HTERT RPE-1 (cell line): Measurements from ENCODE around the gene FBXL14.
"Not testable (repeated sequence)": the region's sequence is repeated elsewhere in the genome, so short reads cannot be mapped to it uniquely, and the experiment has no call there.

ENCODE experiments used
- in situ Hi-C: fragments of 300-500 bp; cut with MboI; formaldehyde crosslinking; loops from 4 replicates; pipeline ENCODE4 v1.14.3; 2020; ENCODE audit warnings: low sequenced_read_pairs

FBXL14 gene

GRCh38 chr12:1574865-1575259 is 19.5 kb downstream of the FBXL14 start:
- in situ Hi-C loops, result no loop called here

DNA sequence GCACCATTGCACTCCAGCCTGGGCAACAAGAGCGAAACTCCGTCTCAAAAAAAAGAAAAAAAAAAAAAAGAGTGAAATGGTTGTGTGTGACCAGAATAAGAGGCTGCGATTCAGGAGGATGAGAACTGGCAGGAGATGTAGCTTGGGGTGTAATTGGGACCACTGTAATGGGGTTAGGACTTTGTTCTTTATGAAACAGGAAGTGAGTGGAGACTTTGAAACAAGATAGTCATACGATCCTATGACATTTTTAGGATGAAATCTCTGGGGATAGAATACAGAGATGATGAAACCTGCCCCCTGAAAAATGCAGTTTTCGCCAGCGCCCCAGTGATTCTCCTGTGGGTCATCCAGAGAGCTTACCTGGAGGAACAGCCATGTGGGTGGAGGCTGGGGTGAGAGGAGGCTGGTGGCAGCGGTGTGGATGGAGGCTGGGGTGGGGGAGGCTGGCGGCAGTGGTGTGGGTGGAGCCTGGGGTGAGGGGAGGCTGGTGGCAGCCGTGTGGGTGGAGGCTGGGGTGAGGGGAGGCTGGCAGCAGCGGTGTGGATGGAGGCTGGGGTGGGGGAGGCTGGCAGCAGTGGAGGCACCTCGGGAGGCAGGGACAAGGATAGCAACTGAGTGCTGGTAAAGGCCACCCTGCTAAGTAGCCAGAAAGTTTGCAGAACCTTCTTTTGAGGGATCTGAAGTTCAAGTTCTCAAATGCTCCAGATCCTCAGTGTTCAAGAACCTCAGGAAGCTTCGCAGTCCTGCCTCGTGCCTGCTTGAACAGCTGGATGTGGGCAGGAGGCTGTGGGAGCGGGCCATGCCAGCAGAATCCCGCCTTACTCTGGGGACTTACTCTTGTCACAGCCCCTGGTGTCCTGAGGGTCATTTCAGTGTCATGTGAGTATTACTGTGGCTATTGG is 20.2 kb downstream of the FBXL14 start:
- in situ Hi-C loops, result no loop called here

- in situ Hi-C loops, result no loop called here
Observed at GRCh38 chr12:1572731-1573130, 21.6 kb downstream of the FBXL14 start.

- in situ Hi-C loops, result no loop called here
Observed at GRCh38 chr12:1567852-1568251, 26.5 kb downstream of the FBXL14 start.

DNA sequence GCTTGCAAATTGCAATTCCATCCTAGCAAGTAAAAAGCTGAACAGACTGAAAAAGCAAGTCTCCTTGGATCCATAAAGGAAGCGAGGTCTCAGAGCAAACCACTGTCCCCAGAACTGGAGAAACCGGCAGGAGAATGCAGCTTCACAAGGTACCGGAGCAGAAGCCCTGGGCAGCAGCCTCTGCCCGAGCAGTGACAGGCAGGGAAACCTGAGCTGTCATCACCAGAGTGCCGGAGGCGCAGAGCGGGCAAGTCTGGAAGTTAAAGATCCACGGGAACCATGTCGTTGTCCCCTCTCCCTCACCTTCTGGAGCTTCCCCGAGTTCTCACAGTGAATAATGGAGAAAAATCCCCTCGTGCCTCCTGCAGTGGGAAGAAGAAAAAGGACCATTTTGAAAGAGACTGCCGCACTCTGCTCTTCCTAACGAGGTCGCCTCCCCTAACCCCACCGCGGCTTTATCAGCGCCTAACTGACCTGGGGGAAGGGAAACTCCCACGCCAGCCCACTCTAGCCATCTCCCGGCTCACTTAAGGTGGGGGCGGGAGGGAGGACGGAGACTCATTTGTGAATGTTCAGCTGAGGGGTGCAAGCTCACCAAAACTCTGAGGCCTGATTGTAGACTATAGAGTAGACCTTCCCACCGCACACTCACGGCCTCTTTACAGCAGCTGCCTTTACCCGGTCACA is 27.8 kb downstream of the FBXL14 start:
- in situ Hi-C loops, result no loop called here

- in situ Hi-C loops, result no loop called here
Observed at GRCh38 chr12:1565172-1565571, 29.2 kb downstream of the FBXL14 start.

DNA sequence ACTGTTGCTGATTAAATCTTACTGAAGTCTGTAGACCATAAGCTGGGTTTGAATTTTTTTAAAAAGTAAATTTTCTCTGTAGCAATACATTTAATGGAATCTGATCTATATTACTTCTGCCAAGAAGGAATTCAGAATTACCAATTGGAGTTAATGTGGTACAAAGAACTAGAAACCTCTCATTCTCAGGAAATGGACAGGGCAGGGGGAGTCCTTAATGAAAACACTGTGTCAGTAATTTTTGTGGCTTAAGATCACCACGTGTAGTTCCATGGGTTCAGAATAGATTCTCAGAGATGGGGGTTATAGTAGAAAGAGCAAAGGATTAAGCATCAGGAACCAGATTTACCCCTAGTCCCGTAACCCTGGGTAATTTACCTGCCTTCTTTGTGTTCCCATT is 30.3 kb downstream of the FBXL14 start:
- in situ Hi-C loops, result no loop called here

GRCh38 chr12:1562813-1563407 is 31.5 kb downstream of the FBXL14 start:
- in situ Hi-C loops, result no loop called here

GRCh38 chr12:1560704-1561103 is 33.7 kb downstream of the FBXL14 start:
- in situ Hi-C loops, result no loop called here

DNA sequence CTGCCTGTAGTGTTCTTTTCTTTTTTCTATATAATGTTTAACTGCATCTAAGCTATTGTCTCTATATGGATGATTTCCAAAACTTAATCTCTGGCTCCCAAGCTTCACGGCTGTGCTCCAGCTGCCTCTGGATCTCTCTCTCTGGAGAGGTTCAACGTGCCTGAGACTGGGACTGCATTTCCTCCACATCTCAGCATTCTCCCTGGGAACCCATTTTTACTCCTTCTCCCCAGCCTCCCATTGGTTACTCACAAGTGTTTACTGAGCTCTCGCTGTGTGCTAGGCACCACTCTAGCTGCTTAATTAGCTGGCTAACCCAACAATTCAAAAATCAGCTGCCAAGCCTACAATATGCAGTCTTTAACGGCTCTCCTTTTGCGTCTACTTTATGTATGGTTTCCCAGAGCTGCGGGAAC is 34.7 kb downstream of the FBXL14 start:
- in situ Hi-C loops, result no loop called here

GRCh38 chr12:1558108-1558507 is 36.3 kb downstream of the FBXL14 start:
- in situ Hi-C loops, result not testable (repeated sequence)

GRCh38 chr12:1553987-1554982 is 40.1 kb downstream of the FBXL14 start:
- in situ Hi-C loops, result no loop called here

GRCh38 chr12:1553536-1553935 is 40.8 kb downstream of the FBXL14 start:
- in situ Hi-C loops, result no loop called here

DNA sequence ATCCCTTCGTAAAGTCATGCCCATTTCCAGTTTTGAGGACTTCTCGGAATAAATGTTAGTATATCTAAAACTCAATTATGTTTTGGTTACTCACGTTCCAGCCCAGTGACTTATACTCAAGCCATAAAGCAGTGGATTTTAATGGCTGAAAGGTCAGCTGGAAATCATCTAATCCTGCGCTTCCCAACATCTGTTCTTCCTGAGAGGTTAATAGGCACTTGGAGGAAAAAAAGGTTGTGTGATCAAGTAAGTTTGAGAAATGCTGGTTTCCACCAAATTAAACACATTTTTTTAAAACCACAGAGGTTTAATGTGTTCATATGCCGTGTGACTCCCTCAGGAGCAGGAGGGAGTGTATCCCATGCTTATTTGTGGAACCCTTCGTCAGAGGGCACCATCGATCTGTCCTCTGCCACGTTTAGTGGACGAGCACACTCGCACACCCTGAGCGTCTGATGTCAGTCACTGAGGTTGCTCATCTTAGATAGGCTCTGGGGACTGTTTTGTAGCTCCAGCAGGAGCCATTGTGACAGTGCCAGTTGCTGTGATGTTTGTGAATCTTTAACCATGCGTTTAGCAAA is 41.4 kb downstream of the FBXL14 start:
- in situ Hi-C loops, result no loop called here

GRCh38 chr12:1552171-1552570 is 42.2 kb downstream of the FBXL14 start:
- in situ Hi-C loops, result no loop called here

DNA sequence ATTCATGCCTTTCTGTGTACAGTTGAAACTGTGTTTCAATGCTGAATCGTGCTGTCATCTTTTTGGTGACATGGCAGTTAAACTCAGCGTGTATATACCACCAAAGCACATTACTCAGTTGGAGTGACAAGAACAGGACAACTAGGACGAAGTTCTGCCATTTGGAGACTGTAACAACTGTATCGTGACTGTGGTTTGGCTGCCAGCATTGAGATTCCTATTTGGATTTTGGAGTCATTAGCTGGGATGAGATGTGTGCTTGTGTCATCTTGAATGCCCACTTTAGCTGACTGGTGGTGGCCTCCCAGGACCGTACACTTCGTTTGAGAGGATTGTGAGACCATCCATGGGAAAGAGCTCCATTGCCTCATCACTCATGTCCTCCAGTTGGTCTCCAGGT is 42.9 kb downstream of the FBXL14 start:
- in situ Hi-C loops, result no loop called here

GRCh38 chr12:1546931-1547640 is 47.3 kb downstream of the FBXL14 start:
- in situ Hi-C loops, result no loop called here

- in situ Hi-C loops, result no loop called here
Observed at GRCh38 chr12:1544996-1545700, 49.2 kb downstream of the FBXL14 start.

GRCh38 chr12:1542599-1542998 is 51.8 kb downstream of the FBXL14 start:
- in situ Hi-C loops, result no loop called here
